Measurements from ENCODE around the gene RAB11A. TPM values are rescaled to one million over a fixed set of nuclear protein-coding genes. Genes with fewer than 3 reads are reported as not detected.

The RAB11A gene
- total RNA-seq, 1 donor from 2014 or later = 247 TPM

DNA sequence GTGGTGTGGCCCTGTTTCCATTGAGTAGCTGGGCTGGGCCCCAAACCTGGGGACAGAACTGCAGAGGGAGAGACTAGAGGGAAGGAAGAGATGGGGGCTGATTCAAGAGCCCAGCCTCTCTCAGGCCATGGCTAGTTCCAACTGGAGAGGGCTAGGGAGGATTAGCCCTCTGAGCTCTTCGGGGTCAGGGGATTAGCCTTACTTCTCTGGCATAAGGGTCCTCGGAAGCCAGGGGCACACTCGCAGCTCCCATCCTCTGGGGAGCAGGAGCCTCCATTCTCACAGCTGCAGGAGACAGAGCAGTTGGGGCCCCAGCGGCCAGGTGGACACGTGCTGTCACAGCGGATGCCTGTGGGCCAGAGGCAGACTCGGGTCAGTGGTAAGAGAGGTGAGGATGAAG is 53.3 kb downstream of the RAB11A start:
- peak overlapping the region; percentile 4 for H3K27ac Mint-ChIP-seq (ENCODE audit: unreplicated experiment)

GRCh38 chr15:65923264-65923663 is 54.0 kb downstream of the RAB11A start:
- H3K27me3 Mint-ChIP-seq (ENCODE audit: low read depth, unreplicated experiment) = peaks cover 1% of the 10 kb centered on the region
- no peak overlapping the region for H3K27ac ChIP-seq (ENCODE audit: low read depth, low read length)
- peaks cover 6% of the 10 kb centered on the region for H3K36me3 Mint-ChIP-seq (ENCODE audit: low read depth, unreplicated experiment)
- H4K20me1 ChIP-seq (ENCODE audit: insufficient read depth, low read length) = peaks cover 14% of the 10 kb centered on the region
- no peak overlapping the region for H3K9ac ChIP-seq (ENCODE audit: low read length)
- no peaks in the 10 kb centered on the region for H3K79me2 ChIP-seq (ENCODE audit: insufficient read depth, low read length)
- TF ChIP-seq CTCF (IDR thresholded peaks at IDR 0.05; ENCODE audit: insufficient read depth, low read depth, low read length) (no peak), EZH2 (IDR thresholded peaks at IDR 0.05; ENCODE audit: insufficient read depth, low read length) (no peak)
- no peaks in the 10 kb centered on the region for H3K4me1 ChIP-seq (ENCODE audit: insufficient read depth, low read length)
- no peaks in the 10 kb centered on the region for H3K9me3 ChIP-seq (ENCODE audit: insufficient read depth, low read depth, low read length)
- H3K4me3 ChIP-seq (ENCODE audit: insufficient read depth, low read depth, low read length) = no peak overlapping the region
- H3K4me3 Mint-ChIP-seq (ENCODE audit: unreplicated experiment) = no peak overlapping the region
- no peaks in the 10 kb centered on the region for H3K4me1 Mint-ChIP-seq (ENCODE audit: low read depth, unreplicated experiment)
- no peaks in the 10 kb centered on the region for H3K9me3 Mint-ChIP-seq (ENCODE audit: unreplicated experiment)
- no peaks in the 10 kb centered on the region for H3K27me3 ChIP-seq (ENCODE audit: insufficient read depth, low read length)
- H3K36me3 ChIP-seq (ENCODE audit: insufficient read depth, low read length) = no peaks in the 10 kb centered on the region
- no peak overlapping the region for H3K27ac Mint-ChIP-seq (ENCODE audit: unreplicated experiment)
- FAIRE-seq (no peak), DNase-seq (ENCODE audit: low read depth) (no peak)
- H3K4me2 ChIP-seq (ENCODE audit: low read length) = no peak overlapping the region
- H2AFZ ChIP-seq (ENCODE audit: low read depth, low read length) = no peak overlapping the region

More for the DNA sequence above, 53.3 kb downstream of the RAB11A start:
- no peak for FAIRE-seq
- Histone ChIP-seq H3K4me1 (ENCODE audit: insufficient read depth, low read length) (no peaks in the 10 kb centered on the region), H4K20me1 (ENCODE audit: insufficient read depth, low read length) (peaks cover 18% of the 10 kb centered on the region), H3K27me3 (ENCODE audit: insufficient read depth, low read length) (no peaks in the 10 kb centered on the region), H2AFZ (ENCODE audit: low read depth, low read length) (no peak overlapping the region), H3K9ac (ENCODE audit: low read length) (no peak overlapping the region), H3K9me3 (ENCODE audit: insufficient read depth, low read depth, low read length) (no peaks in the 10 kb centered on the region), H3K4me3 (ENCODE audit: insufficient read depth, low read depth, low read length) (no peak overlapping the region), H3K4me2 (ENCODE audit: low read length) (no peak overlapping the region), H3K79me2 (ENCODE audit: insufficient read depth, low read length) (no peaks in the 10 kb centered on the region), H3K36me3 (ENCODE audit: insufficient read depth, low read length) (no peaks in the 10 kb centered on the region), H3K27ac (ENCODE audit: low read depth, low read length) (no peak overlapping the region)
- Mint-ChIP-seq H3K4me3 (ENCODE audit: unreplicated experiment) (no peak overlapping the region), H3K9me3 (ENCODE audit: unreplicated experiment) (no peaks in the 10 kb centered on the region), H3K4me1 (ENCODE audit: low read depth, unreplicated experiment) (no peaks in the 10 kb centered on the region), H3K36me3 (ENCODE audit: low read depth, unreplicated experiment) (peaks cover 6% of the 10 kb centered on the region), H3K27me3 (ENCODE audit: low read depth, unreplicated experiment) (peaks cover 1% of the 10 kb centered on the region)
- DNase-seq (ENCODE audit: low read depth) = no peak
- no peak for TF ChIP-seq CTCF (IDR thresholded peaks at IDR 0.05; ENCODE audit: insufficient read depth, low read depth, low read length)
- no peak for TF ChIP-seq EZH2 (IDR thresholded peaks at IDR 0.05; ENCODE audit: insufficient read depth, low read length)

DNA sequence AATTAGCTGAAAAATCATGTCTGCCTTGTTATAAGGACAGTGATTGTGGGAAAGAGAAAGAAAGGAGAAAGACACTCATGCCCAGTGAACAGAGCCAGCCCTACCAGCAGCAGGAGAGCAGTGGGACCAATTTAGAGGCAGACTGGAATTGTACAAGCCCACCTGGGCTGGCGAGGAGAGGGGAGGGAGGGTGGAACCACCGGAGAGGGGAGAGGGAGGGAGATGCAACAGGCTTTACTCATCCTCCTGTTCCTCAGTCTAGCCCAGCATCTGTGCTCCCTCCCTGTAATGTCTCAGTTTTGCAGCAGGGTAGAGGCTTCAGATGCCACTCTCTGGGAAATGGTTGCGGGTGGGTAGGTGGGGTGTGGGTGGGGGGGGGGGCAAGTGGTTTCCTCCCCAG is 54.7 kb downstream of the RAB11A start:
- no peaks in the 10 kb centered on the region for H3K4me1 Mint-ChIP-seq (ENCODE audit: low read depth, unreplicated experiment)
- FAIRE-seq = no peak

More for the DNA sequence above, 54.7 kb downstream of the RAB11A start:
- no peak overlapping the region for H3K27ac ChIP-seq (ENCODE audit: low read depth, low read length)
- H2AFZ ChIP-seq (ENCODE audit: low read depth, low read length) = no peak overlapping the region
- no peaks in the 10 kb centered on the region for H3K4me1 ChIP-seq (ENCODE audit: insufficient read depth, low read length)
- H3K36me3 Mint-ChIP-seq (ENCODE audit: low read depth, unreplicated experiment) = peaks cover 4% of the 10 kb centered on the region
- no peak overlapping the region for H3K27ac Mint-ChIP-seq (ENCODE audit: unreplicated experiment)
- no peak overlapping the region for H3K4me3 Mint-ChIP-seq (ENCODE audit: unreplicated experiment)
- H3K36me3 ChIP-seq (ENCODE audit: insufficient read depth, low read length) = no peaks in the 10 kb centered on the region
- TF ChIP-seq EZH2 (IDR thresholded peaks at IDR 0.05; ENCODE audit: insufficient read depth, low read length) = no peak
- no peak for TF ChIP-seq CTCF (IDR thresholded peaks at IDR 0.05; ENCODE audit: insufficient read depth, low read depth, low read length)
- no peaks in the 10 kb centered on the region for H3K27me3 ChIP-seq (ENCODE audit: insufficient read depth, low read length)
- peaks cover 1% of the 10 kb centered on the region for H3K27me3 Mint-ChIP-seq (ENCODE audit: low read depth, unreplicated experiment)
- no peak for DNase-seq (ENCODE audit: low read depth)
- no peak overlapping the region for H3K4me2 ChIP-seq (ENCODE audit: low read length)
- peaks cover 14% of the 10 kb centered on the region for H4K20me1 ChIP-seq (ENCODE audit: insufficient read depth, low read length)
- H3K4me3 ChIP-seq (ENCODE audit: insufficient read depth, low read depth, low read length) = no peak overlapping the region
- no peak overlapping the region for H3K9ac ChIP-seq (ENCODE audit: low read length)
- no peaks in the 10 kb centered on the region for H3K9me3 ChIP-seq (ENCODE audit: insufficient read depth, low read depth, low read length)
- no peaks in the 10 kb centered on the region for H3K9me3 Mint-ChIP-seq (ENCODE audit: unreplicated experiment)
- no peaks in the 10 kb centered on the region for H3K79me2 ChIP-seq (ENCODE audit: insufficient read depth, low read length)

Data from astrocyte (in vitro differentiated cells and primary cell).